Liver (tissue), 9 donors: Measurements from ENCODE around the gene EML1. TPM values are rescaled to one million over a fixed set of nuclear protein-coding genes. Genes with fewer than 3 reads are reported as not detected.

Experiments
- DNase-seq: peaks from one replicate; pipeline ENCODE4 v3.0.0-alpha.2; 2017; ENCODE audit warnings: low spot score
- H3K27ac ChIP-seq, 2 donors: one replicate each; pipeline ENCODE4 v1.7.0; 2013; ENCODE audit warnings: inconsistent platforms in 2 of 2, low read length in 2 of 2, control low read depth in 1 of 2, low read depth in 1 of 2, mild to moderate bottlenecking in 1 of 2
- H3K27me3 ChIP-seq, 4 donors: one replicate each; pipeline versions ENCODE4 v1.6.1 to v1.7.0; 2013; ENCODE audit warnings: low read length in 3 of 4, inconsistent platforms in 1 of 4, mild to moderate bottlenecking in 1 of 4, moderate library complexity in 1 of 4; ENCODE audit not compliant: control insufficient read depth in 4 of 4, insufficient read depth in 4 of 4
- H3K36me3 ChIP-seq, 4 donors: one replicate each; pipeline versions ENCODE4 v1.6.1 to v1.7.0; 2013; ENCODE audit warnings: low read length in 3 of 4, mild to moderate bottlenecking in 3 of 4, low read depth in 1 of 4, moderate library complexity in 1 of 4; ENCODE audit not compliant: control insufficient read depth in 4 of 4, insufficient read depth in 3 of 4
- H3K4me1 ChIP-seq, 4 donors: one replicate each; pipeline versions ENCODE4 v1.6.1 to v1.7.0; 2013; ENCODE audit warnings: low read length in 3 of 4, mild to moderate bottlenecking in 3 of 4, moderate library complexity in 1 of 4; ENCODE audit not compliant: control insufficient read depth in 4 of 4, insufficient read depth in 4 of 4
- H3K4me3 ChIP-seq, 3 donors: one replicate each; pipeline versions ENCODE4 v1.6.1 to v1.7.0; 2013; ENCODE audit warnings: low read length in 3 of 3, control low read depth in 1 of 3, low read depth in 1 of 3, mild to moderate bottlenecking in 1 of 3
- H3K9ac ChIP-seq, 2 donors: one replicate each; pipeline ENCODE4 v1.7.0; 2013; ENCODE audit warnings: low read length in 2 of 2, mild to moderate bottlenecking in 2 of 2, moderate library complexity in 2 of 2, control low read depth in 1 of 2, low read depth in 1 of 2
- H3K9me3 ChIP-seq, 4 donors: one replicate each; pipeline versions ENCODE4 v1.6.1 to v1.7.0; 2013; ENCODE audit warnings: low read length in 3 of 4; ENCODE audit not compliant: control insufficient read depth in 4 of 4
- ATF3 ChIP-seq: IDR thresholded peaks from 2 replicates; pipeline ENCODE4 v1.6.1; 2016; ENCODE audit warnings: antibody characterized with exemption
- EGR1 ChIP-seq, 2 donors: IDR thresholded peaks; 2 replicates each; pipeline ENCODE4 v1.6.1; 2016 to 2018; ENCODE audit warnings: antibody characterized with exemption in 2 of 2, low read depth in 2 of 2
- FOXA1 ChIP-seq: IDR thresholded peaks from 2 replicates; pipeline ENCODE4 v1.6.1; 2016; ENCODE audit warnings: antibody characterized with exemption
- FOXA2 ChIP-seq: IDR thresholded peaks from 2 replicates; pipeline ENCODE4 v1.6.1; 2016; ENCODE audit warnings: antibody characterized with exemption
- GABPA ChIP-seq, 2 donors: IDR thresholded peaks in 1 of 2; conservative IDR thresholded peaks in 1 of 2; 2 replicates each; pipeline ENCODE4 v1.6.1; 2016; ENCODE audit warnings: antibody characterized with exemption in 2 of 2, mild to moderate bottlenecking in 1 of 2, moderate library complexity in 1 of 2
- HNF4A ChIP-seq, 2 donors: conservative IDR thresholded peaks; 2 replicates each; pipeline ENCODE4 v1.6.1; 2016; ENCODE audit warnings: antibody characterized with exemption in 2 of 2, mild to moderate bottlenecking in 2 of 2
- HNF4G ChIP-seq: IDR thresholded peaks from 2 replicates; pipeline ENCODE4 v1.6.1; 2016; ENCODE audit warnings: antibody characterized with exemption
- JUND ChIP-seq, 2 donors: IDR thresholded peaks; 2 replicates each; pipeline ENCODE4 v1.6.1; 2016; ENCODE audit warnings: antibody characterized with exemption in 2 of 2
- MAX ChIP-seq: IDR thresholded peaks from 2 replicates; pipeline ENCODE4 v1.6.1; 2016; ENCODE audit warnings: antibody characterized with exemption
- NR2F2 ChIP-seq: IDR thresholded peaks from 2 replicates; pipeline ENCODE4 v1.6.1; 2016; ENCODE audit warnings: antibody characterized with exemption
- RAD21 ChIP-seq, 2 donors: IDR thresholded peaks; 2 replicates each; pipeline ENCODE4 v1.6.1; 2016; ENCODE audit warnings: antibody characterized with exemption in 2 of 2, mild to moderate bottlenecking in 2 of 2
- REST ChIP-seq: IDR thresholded peaks from 2 replicates; pipeline ENCODE4 v1.6.1; 2016; ENCODE audit warnings: antibody characterized with exemption, mild to moderate bottlenecking
- RXRA ChIP-seq, 2 donors: IDR thresholded peaks; 2 replicates each; pipeline ENCODE4 v1.6.1; 2017 to 2018; ENCODE audit warnings: antibody characterized with exemption in 2 of 2, mild to moderate bottlenecking in 1 of 2
- SP1 ChIP-seq: IDR thresholded peaks from 2 replicates; pipeline ENCODE4 v1.6.1; 2018; ENCODE audit warnings: antibody characterized with exemption, mild to moderate bottlenecking
- TAF1 ChIP-seq: conservative IDR thresholded peaks from 2 replicates; pipeline ENCODE4 v1.6.1; 2016; ENCODE audit warnings: antibody characterized with exemption, mild to moderate bottlenecking
- YY1 ChIP-seq: IDR thresholded peaks from 2 replicates; pipeline ENCODE4 v1.6.1; 2016; ENCODE audit warnings: antibody characterized with exemption, mild to moderate bottlenecking
- WGBS: extraction: QIAGEN DNeasy Blood & Tissue Kit; methylation state at CpG from one replicate; pipeline ENCODE4 v1.1.7; 2013; 5-methylcytosine and 5-hydroxymethylcytosine counted together
- polyA plus RNA-seq, 2 donors: library from polyadenylated mRNA; stranded (reverse) in 1 of 2; unstranded in 1 of 2; fragments of 200-250 nt in 1 of 2; fragments of >200 nt in 1 of 2; fragmentation: Nextera tagmentation in 1 of 2; extraction: Ambion mirVana in 1 of 2; gene quantifications; one replicate each; pipeline versions ENCODE4 v1.2.1 to v1.2.3, GENCODE V29; 2013 to 2015
- total RNA-seq, 2 donors: library from RNA; depleted of rRNA; stranded (reverse); fragments of >200 nt; gene quantifications; one replicate each; pipeline ENCODE4 v1.2.3, GENCODE V29; 2014
- TF ChIP-seq, protein P1 (sequence below): fragments of 150-350 bp; IDR thresholded peaks from 2 replicates; pipeline ENCODE4 v1.5.1; 2017; ENCODE audit warnings: improper control_type of control experiment, low read depth, low read length; ENCODE audit not compliant: missing input control
- TF ChIP-seq, protein P2 (sequence below): IDR thresholded peaks from 2 replicates; pipeline ENCODE4 v1.6.1; 2016; ENCODE audit warnings: antibody characterized with exemption
- donor health status: healthy.
- donor health status: healthy.
- donor health status: healthy.
- donor health status: healthy.
- donor health status: healthy.

EML1 gene
- total and polyA plus RNA-seq, 4 donors: 2.7 to 14.6 (median 4.6) TPM

GRCh38 chr14:99809859-99810558 lies 16.8 kb downstream of the EML1 start:
- Histone ChIP-seq H3K9me3 (no peaks in the 10 kb centered on the region), H3K9ac (no peak overlapping the region), H3K27me3 (no peaks in the 10 kb centered on the region), H3K36me3 (no peaks in the 10 kb centered on the region), H3K4me1 (no peaks in the 10 kb centered on the region), H3K4me3 (no peak overlapping the region), H3K27ac (no peak overlapping the region)
- 83% methylated on average over 16 of the region's 16 CpGs for WGBS
- TF ChIP-seq GABPA (IDR thresholded peaks at IDR 0.05 in 1 of 2, conservative IDR thresholded peaks at IDR 0.05 in 1 of 2) (no peak), REST (no peak), RXRA (IDR thresholded peaks at IDR 0.05) (no peak), FOXA1 (no peak), SP1 (no peak), RAD21 (IDR thresholded peaks at IDR 0.05) (no peak), MAX (no peak), HNF4A (conservative IDR thresholded peaks at IDR 0.05) (no peak), EGR1 (IDR thresholded peaks at IDR 0.05; ENCODE audit: low read depth in 2 of 2) (no peak), YY1 (no peak), NR2F2 (no peak), JUND (IDR thresholded peaks at IDR 0.05) (no peak), FOXA2 (no peak), TAF1 (no peak)
- no peak for DNase-seq

- Histone ChIP-seq H3K4me3 (no peak overlapping the region), H3K9ac (no peak overlapping the region), H3K27me3 (no peaks in the 10 kb centered on the region), H3K36me3 (no peaks in the 10 kb centered on the region), H3K27ac (no peak overlapping the region), H3K9me3 (no peaks in the 10 kb centered on the region), H3K4me1 (no peaks in the 10 kb centered on the region)
- TF ChIP-seq RAD21 (IDR thresholded peaks at IDR 0.05) (no peak), HNF4A (conservative IDR thresholded peaks at IDR 0.05) (no peak), FOXA1 (no peak), YY1 (no peak), JUND (IDR thresholded peaks at IDR 0.05) (no peak), TAF1 (no peak), SP1 (no peak), EGR1 (IDR thresholded peaks at IDR 0.05; ENCODE audit: low read depth in 2 of 2) (no peak), RXRA (IDR thresholded peaks at IDR 0.05) (no peak), HNF4G (no peak), REST (no peak), FOXA2 (no peak), ATF3 (no peak), GABPA (IDR thresholded peaks at IDR 0.05 in 1 of 2, conservative IDR thresholded peaks at IDR 0.05 in 1 of 2) (no peak), NR2F2 (no peak), MAX (no peak)
- TF ChIP-seq, protein P1, sequence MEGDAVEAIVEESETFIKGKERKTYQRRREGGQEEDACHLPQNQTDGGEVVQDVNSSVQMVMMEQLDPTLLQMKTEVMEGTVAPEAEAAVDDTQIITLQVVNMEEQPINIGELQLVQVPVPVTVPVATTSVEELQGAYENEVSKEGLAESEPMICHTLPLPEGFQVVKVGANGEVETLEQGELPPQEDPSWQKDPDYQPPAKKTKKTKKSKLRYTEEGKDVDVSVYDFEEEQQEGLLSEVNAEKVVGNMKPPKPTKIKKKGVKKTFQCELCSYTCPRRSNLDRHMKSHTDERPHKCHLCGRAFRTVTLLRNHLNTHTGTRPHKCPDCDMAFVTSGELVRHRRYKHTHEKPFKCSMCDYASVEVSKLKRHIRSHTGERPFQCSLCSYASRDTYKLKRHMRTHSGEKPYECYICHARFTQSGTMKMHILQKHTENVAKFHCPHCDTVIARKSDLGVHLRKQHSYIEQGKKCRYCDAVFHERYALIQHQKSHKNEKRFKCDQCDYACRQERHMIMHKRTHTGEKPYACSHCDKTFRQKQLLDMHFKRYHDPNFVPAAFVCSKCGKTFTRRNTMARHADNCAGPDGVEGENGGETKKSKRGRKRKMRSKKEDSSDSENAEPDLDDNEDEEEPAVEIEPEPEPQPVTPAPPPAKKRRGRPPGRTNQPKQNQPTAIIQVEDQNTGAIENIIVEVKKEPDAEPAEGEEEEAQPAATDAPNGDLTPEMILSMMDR: no peak
- TF ChIP-seq, protein P2, sequence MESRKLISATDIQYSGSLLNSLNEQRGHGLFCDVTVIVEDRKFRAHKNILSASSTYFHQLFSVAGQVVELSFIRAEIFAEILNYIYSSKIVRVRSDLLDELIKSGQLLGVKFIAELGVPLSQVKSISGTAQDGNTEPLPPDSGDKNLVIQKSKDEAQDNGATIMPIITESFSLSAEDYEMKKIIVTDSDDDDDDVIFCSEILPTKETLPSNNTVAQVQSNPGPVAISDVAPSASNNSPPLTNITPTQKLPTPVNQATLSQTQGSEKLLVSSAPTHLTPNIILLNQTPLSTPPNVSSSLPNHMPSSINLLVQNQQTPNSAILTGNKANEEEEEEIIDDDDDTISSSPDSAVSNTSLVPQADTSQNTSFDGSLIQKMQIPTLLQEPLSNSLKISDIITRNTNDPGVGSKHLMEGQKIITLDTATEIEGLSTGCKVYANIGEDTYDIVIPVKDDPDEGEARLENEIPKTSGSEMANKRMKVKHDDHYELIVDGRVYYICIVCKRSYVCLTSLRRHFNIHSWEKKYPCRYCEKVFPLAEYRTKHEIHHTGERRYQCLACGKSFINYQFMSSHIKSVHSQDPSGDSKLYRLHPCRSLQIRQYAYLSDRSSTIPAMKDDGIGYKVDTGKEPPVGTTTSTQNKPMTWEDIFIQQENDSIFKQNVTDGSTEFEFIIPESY: no peak
- 90% methylated on average over 2 of the region's 2 CpGs for WGBS
- DNase-seq: no peak
Observed at GRCh38 chr14:99810559-99810874, 17.3 kb downstream of the EML1 start.
